Measurements from ENCODE around the gene TOP3A. TPM values are rescaled to one million over a fixed set of nuclear protein-coding genes. Genes with fewer than 3 reads are reported as not detected.

Gene TOP3A
- total RNA-seq, 1 experiment from 2014 or later: 52.2 TPM

DNA sequence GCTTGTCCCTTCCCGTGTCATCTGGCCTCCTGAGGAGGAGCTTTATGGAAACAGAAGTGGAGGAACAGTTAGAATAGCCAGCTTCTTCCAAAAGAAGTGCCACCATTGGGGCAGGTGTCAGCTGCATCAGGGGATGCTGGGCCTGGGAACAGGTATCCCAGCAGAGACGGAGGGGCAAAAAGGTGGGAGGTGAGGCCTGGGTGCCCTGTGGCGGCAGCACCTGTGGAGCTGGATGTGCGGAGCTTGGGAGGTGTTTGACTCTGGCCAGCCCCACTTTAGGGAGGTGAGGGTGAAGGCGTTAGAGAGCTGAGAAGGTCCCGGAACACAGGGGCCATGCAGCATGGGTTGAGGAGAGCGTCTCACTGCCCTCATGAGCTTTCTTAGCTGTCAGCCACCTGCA, 5.5 kb upstream of the TOP3A start:
- no peak overlapping the region for H2AFZ ChIP-seq
- peaks cover 31% of the 10 kb centered on the region for H3K4me1 ChIP-seq (replicated peaks; ENCODE audit: insufficient read depth)
- CTCF ChIA-PET: interaction anchor here (0.7 kb wide), 1 partner anchor 247 kb away, joined by 3 read pairs; no protein-coding TSS in a partner anchor
- no peak for TF ChIP-seq EZH2 (IDR thresholded peaks at IDR 0.05; ENCODE audit: low read depth)
- TF ChIP-seq, protein P1, sequence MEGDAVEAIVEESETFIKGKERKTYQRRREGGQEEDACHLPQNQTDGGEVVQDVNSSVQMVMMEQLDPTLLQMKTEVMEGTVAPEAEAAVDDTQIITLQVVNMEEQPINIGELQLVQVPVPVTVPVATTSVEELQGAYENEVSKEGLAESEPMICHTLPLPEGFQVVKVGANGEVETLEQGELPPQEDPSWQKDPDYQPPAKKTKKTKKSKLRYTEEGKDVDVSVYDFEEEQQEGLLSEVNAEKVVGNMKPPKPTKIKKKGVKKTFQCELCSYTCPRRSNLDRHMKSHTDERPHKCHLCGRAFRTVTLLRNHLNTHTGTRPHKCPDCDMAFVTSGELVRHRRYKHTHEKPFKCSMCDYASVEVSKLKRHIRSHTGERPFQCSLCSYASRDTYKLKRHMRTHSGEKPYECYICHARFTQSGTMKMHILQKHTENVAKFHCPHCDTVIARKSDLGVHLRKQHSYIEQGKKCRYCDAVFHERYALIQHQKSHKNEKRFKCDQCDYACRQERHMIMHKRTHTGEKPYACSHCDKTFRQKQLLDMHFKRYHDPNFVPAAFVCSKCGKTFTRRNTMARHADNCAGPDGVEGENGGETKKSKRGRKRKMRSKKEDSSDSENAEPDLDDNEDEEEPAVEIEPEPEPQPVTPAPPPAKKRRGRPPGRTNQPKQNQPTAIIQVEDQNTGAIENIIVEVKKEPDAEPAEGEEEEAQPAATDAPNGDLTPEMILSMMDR (conservative IDR thresholded peaks at IDR 0.05): no peak
- no TSS peak for BruUV-seq (replicated peaks)
- no peak overlapping the region for H3K4me2 ChIP-seq
- no peaks in the 10 kb centered on the region for H3K27me3 ChIP-seq (ENCODE audit: insufficient read depth, low read depth)
- no peaks in the 10 kb centered on the region for H3F3A ChIP-seq (ENCODE audit: insufficient read depth, low read depth)
- no peak for DNase-seq
- no peaks in the 10 kb centered on the region for H3K9me2 ChIP-seq (ENCODE audit: insufficient read depth)
- intact Hi-C loops (cut with micrococcal nuclease; ENCODE audit: unreplicated experiment): no loop called here
- H3K36me3 ChIP-seq (ENCODE audit: low read depth): peaks cover 12% of the 10 kb centered on the region
- H3K27ac ChIP-seq: no peak overlapping the region
- H3K4me3 ChIP-seq: no peak overlapping the region
- POLR2A ChIA-PET (ENCODE audit: unreplicated experiment): no interaction called here
- peaks cover 49% of the 10 kb centered on the region for H3K79me2 ChIP-seq (ENCODE audit: low read depth)
- peaks cover 67% of the 10 kb centered on the region for H4K20me1 ChIP-seq (ENCODE audit: insufficient read depth)
- no peaks in the 10 kb centered on the region for H3K9me3 ChIP-seq (ENCODE audit: insufficient read depth, low read depth)

DNA sequence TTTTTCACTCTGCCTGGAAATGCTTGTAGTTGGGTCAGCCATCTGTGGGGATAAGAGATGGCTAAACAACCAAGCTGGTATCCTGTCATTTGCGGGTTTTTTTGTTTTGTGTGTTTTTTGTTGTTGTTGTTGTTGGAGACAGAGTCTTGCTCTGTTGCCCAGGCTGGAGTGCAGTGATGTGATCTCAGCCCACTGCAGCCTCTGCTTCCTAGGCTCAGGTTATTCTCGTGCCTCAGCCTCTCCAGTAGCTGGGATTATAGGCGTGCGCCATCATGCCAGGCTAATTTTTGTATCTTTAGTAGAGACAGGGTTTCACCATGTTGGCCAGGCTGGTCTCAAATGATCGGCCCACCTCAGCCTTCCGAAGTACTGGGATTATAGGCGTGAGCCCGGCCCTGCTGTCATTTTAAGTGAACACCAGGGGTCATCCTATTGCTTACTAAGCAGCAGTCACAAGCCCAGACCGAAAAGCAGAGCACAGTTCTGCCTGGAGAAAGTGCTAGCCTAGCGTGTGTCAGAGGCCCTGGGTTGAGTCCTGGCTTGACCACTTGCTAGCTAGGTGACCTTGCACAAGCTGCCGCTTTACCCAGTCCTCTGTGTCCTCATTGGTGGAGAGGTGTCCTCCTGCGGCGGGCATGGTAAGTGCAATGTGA, 4.9 kb upstream of the TOP3A start:
- no TSS peak for BruUV-seq (replicated peaks)
- CTCF ChIA-PET: interaction anchor here (0.7 kb wide), 1 partner anchor 247 kb away, joined by 3 read pairs; no protein-coding TSS in a partner anchor
- H3K4me2 ChIP-seq: no peak overlapping the region
- no peaks in the 10 kb centered on the region for H3F3A ChIP-seq (ENCODE audit: insufficient read depth, low read depth)
- H4K20me1 ChIP-seq (ENCODE audit: insufficient read depth): peaks cover 67% of the 10 kb centered on the region
- DNase-seq: peak in 1 of 2 experiments; percentile 34
- TF ChIP-seq, protein P1 (conservative IDR thresholded peaks at IDR 0.05): peak; percentile 48; the same call in 1 of the 2 replicates
- no peak for TF ChIP-seq EZH2 (IDR thresholded peaks at IDR 0.05; ENCODE audit: low read depth)
- H3K4me1 ChIP-seq (replicated peaks; ENCODE audit: insufficient read depth): peaks cover 31% of the 10 kb centered on the region
- no peak overlapping the region for H3K4me3 ChIP-seq
- no peaks in the 10 kb centered on the region for H3K9me3 ChIP-seq (ENCODE audit: insufficient read depth, low read depth)
- H3K79me2 ChIP-seq (ENCODE audit: low read depth): peaks cover 50% of the 10 kb centered on the region
- POLR2A ChIA-PET (ENCODE audit: unreplicated experiment): no interaction called here
- H2AFZ ChIP-seq: no peak overlapping the region
- no peaks in the 10 kb centered on the region for H3K27me3 ChIP-seq (ENCODE audit: insufficient read depth, low read depth)
- no peaks in the 10 kb centered on the region for H3K9me2 ChIP-seq (ENCODE audit: insufficient read depth)
- peaks cover 12% of the 10 kb centered on the region for H3K36me3 ChIP-seq (ENCODE audit: low read depth)
- H3K27ac ChIP-seq: no peak overlapping the region
- intact Hi-C loops (cut with micrococcal nuclease; ENCODE audit: unreplicated experiment): loop anchor here (10.0 kb wide), 1 partner anchor 95 kb away; the partner anchor contains the start of gene LLGL1

DNA sequence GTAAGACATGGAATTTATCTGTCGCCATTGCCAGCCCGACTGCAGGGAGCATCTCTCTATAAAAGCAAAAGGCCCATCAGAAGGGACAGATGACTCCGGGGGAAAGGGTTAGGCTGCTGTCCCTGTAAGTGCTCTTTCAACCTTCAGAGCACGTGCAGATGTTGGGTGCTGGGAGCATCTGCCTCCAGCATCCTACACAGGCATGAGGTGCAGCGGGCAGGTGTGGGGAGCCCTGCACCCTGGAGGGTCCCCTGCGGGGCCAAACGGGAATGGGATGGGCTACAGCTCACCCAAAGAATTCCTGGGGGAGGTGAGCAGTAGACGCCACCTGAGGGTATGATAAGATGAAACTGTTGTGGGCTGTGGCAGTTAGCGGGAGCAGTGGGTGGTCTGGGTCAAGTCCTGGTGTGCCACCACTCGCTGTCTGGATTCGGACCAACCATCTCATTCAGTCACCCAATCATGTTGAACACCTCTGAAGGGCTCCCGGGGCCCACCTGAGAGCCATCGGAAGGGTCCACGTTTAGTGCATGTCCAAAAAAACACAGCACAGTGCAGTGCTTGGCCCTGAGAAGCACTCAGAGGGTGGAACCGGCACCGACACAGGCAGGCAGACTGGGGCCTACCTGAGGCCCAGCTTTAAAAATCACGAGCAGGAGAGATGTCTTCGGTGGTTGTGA, 4.1 kb upstream of the TOP3A start:
- H3K4me1 ChIP-seq (replicated peaks; ENCODE audit: insufficient read depth): peaks cover 31% of the 10 kb centered on the region
- H3K4me3 ChIP-seq: no peak overlapping the region
- no peak for TF ChIP-seq EZH2 (IDR thresholded peaks at IDR 0.05; ENCODE audit: low read depth)
- TF ChIP-seq, protein P1 (conservative IDR thresholded peaks at IDR 0.05): no peak
- peaks cover 62% of the 10 kb centered on the region for H4K20me1 ChIP-seq (ENCODE audit: insufficient read depth)
- H3K27me3 ChIP-seq (ENCODE audit: insufficient read depth, low read depth): no peaks in the 10 kb centered on the region
- no TSS peak for BruUV-seq (replicated peaks)
- ChIA-PET CTCF (no interaction called here), POLR2A (ENCODE audit: unreplicated experiment) (no interaction called here)
- H3K4me2 ChIP-seq: peak overlapping the region; percentile 96; the same call in 1 of the 2 replicates
- intact Hi-C loops (cut with micrococcal nuclease; ENCODE audit: unreplicated experiment): loop anchor here (10.0 kb wide), 1 partner anchor 94 kb away; the partner anchor contains the start of gene LLGL1
- H3K9me2 ChIP-seq (ENCODE audit: insufficient read depth): no peaks in the 10 kb centered on the region
- H3K27ac ChIP-seq: no peak overlapping the region
- peaks cover 56% of the 10 kb centered on the region for H3K79me2 ChIP-seq (ENCODE audit: low read depth)
- no peak for DNase-seq
- no peak overlapping the region for H2AFZ ChIP-seq
- H3K9me3 ChIP-seq (ENCODE audit: insufficient read depth, low read depth): no peaks in the 10 kb centered on the region
- no peaks in the 10 kb centered on the region for H3F3A ChIP-seq (ENCODE audit: insufficient read depth, low read depth)
- H3K36me3 ChIP-seq (ENCODE audit: low read depth): peaks cover 12% of the 10 kb centered on the region

Measured in PC-9 (cell line).